ENCODE data around the gene RASGRP3. TPM values are rescaled to one million over a fixed set of nuclear protein-coding genes. Genes with fewer than 3 reads are reported as not detected.
"Not testable (repeated sequence)": the region's sequence is repeated elsewhere in the genome, so short reads cannot be mapped to it uniquely, and the experiment has no call there.

The RASGRP3 gene
- total and polyA plus RNA-seq, 7 experiments from 2014 or later = 1.4 to 14.2 (median 3.1) TPM

DNA sequence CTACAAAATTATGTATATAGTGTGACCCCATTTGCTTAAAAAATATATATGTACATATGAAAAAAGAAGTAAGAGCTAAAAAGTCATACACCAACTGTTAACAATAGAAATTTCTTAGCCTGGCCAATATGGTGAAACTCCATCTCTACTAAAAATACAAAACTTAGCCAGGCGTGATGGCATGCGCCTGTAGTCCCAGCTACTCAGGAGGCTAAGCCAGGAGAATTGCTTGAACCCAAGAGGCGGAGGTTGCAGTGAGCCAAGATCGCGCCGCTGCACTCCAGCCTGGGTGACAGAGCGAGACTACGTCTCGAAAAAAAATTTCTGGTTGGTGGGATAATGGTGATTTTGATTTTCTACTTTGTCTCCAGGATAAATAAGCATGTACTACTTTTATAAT lies 34.4 kb upstream of the RASGRP3 start:
- H3K36me3 Mint-ChIP-seq; intact Hi-C loops (cut with micrococcal nuclease); H3K9me3 Mint-ChIP-seq; H3K4me1 Mint-ChIP-seq; CTCF ChIA-PET; H3K9me3 ChIP-seq (ENCODE audit: control insufficient read depth in 2 of 3, low read length in 3 of 3); H3K4me1 ChIP-seq (ENCODE audit: control insufficient read depth in 2 of 2, insufficient read depth in 2 of 2, low read length in 2 of 2); H3K27ac Mint-ChIP-seq; H3K4me3 Mint-ChIP-seq; DNase-seq; H3K27me3 ChIP-seq (ENCODE audit: control insufficient read depth in 2 of 2, insufficient read depth in 2 of 2, low read length in 2 of 2); H3K36me3 ChIP-seq (ENCODE audit: control insufficient read depth in 2 of 3, insufficient read depth in 3 of 3, low read length in 3 of 3); H3K27ac ChIP-seq (ENCODE audit: low read depth, low read length); ATAC-seq; H3K4me3 ChIP-seq (ENCODE audit: low read length); POLR2A ChIA-PET: not testable (repeated sequence)
- H3K27me3 Mint-ChIP-seq = peaks cover 0 to 23% (median 16%) of the 10 kb centered on the region in 5 donors

DNA sequence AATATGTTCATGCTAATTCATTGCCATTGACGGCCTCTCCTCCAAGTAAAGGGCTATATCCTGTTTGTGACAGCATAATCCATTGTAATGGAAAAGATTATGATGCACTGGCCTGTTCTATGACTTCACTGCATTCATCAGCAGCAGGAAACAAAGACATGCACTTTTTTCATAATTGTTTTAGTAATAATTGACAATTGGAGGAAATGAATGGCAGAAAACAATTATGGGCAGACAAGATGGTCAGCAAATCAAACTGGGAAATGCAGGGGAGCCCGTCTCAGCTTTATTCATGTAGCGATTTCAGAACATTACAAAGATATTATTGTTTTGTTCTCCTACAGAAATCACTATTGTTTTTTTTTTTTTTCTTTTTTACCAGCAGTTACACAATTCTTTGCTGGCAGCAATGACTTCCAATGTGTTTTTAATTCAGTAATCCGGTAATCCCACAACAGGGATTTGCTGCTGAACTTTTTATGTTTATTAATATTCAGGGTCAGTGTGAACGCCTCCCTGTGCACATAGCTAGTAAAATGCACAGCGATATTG lies 33.8 kb upstream of the RASGRP3 start:
- intact Hi-C loops (cut with micrococcal nuclease) = no loop called here
- CTCF ChIA-PET = no interaction called here
- Histone ChIP-seq H3K27me3 (ENCODE audit: control insufficient read depth in 2 of 2, insufficient read depth in 2 of 2, low read length in 2 of 2) (no peaks in the 10 kb centered on the region), H3K27ac (ENCODE audit: low read depth, low read length) (no peak overlapping the region), H3K9me3 (ENCODE audit: control insufficient read depth in 2 of 3, low read length in 3 of 3) (no peaks in the 10 kb centered on the region), H3K4me1 (ENCODE audit: control insufficient read depth in 2 of 2, insufficient read depth in 2 of 2, low read length in 2 of 2) (no peaks in the 10 kb centered on the region), H3K4me3 (ENCODE audit: low read length) (no peak overlapping the region), H3K36me3 (ENCODE audit: control insufficient read depth in 2 of 3, insufficient read depth in 3 of 3, low read length in 3 of 3) (no peaks in the 10 kb centered on the region)
- no peaks in the 10 kb centered on the region for H3K36me3 Mint-ChIP-seq
- no peaks in the 10 kb centered on the region for H3K4me1 Mint-ChIP-seq
- ATAC-seq (no peak), DNase-seq (no peak)
- POLR2A ChIA-PET = no interaction called here
- no peak overlapping the region for H3K27ac Mint-ChIP-seq
- H3K9me3 Mint-ChIP-seq = no peaks in the 10 kb centered on the region
- peaks cover 0 to 19% (median 14%) of the 10 kb centered on the region in 5 donors for H3K27me3 Mint-ChIP-seq
- H3K4me3 Mint-ChIP-seq = no peak overlapping the region

GRCh38 chr2:33443274-33443829 lies 33.1 kb upstream of the RASGRP3 start:
- no peak for DNase-seq
- ChIA-PET POLR2A (no interaction called here), CTCF (no interaction called here)
- no peak for ATAC-seq
- Histone ChIP-seq H3K27me3 (ENCODE audit: control insufficient read depth in 2 of 2, insufficient read depth in 2 of 2, low read length in 2 of 2) (no peaks in the 10 kb centered on the region), H3K4me3 (ENCODE audit: low read length) (no peak overlapping the region), H3K4me1 (ENCODE audit: control insufficient read depth in 2 of 2, insufficient read depth in 2 of 2, low read length in 2 of 2) (no peaks in the 10 kb centered on the region), H3K27ac (ENCODE audit: low read depth, low read length) (no peak overlapping the region), H3K9me3 (ENCODE audit: control insufficient read depth in 2 of 3, low read length in 3 of 3) (no peaks in the 10 kb centered on the region), H3K36me3 (ENCODE audit: control insufficient read depth in 2 of 3, insufficient read depth in 3 of 3, low read length in 3 of 3) (no peaks in the 10 kb centered on the region)
- no peak overlapping the region for H3K27ac Mint-ChIP-seq
- H3K27me3 Mint-ChIP-seq = peaks cover 0 to 18% (median 12%) of the 10 kb centered on the region in 5 donors
- intact Hi-C loops (cut with micrococcal nuclease) = no loop called here
- no peak overlapping the region for H3K4me3 Mint-ChIP-seq
- H3K36me3 Mint-ChIP-seq = no peaks in the 10 kb centered on the region
- H3K9me3 Mint-ChIP-seq = no peaks in the 10 kb centered on the region
- H3K4me1 Mint-ChIP-seq = peaks cover 0 to 3% (median 0%) of the 10 kb centered on the region in 7 donors

GRCh38 chr2:33444967-33445366 lies 31.5 kb upstream of the RASGRP3 start:
- H3K27me3 ChIP-seq (ENCODE audit: control insufficient read depth in 2 of 2, insufficient read depth in 2 of 2, low read length in 2 of 2) = no peaks in the 10 kb centered on the region
- CTCF ChIA-PET = interaction anchor here (1.0 kb wide), 1 partner anchor 31 kb away, joined by 3 read pairs; the partner anchor contains the start of gene RASGRP3
- no peaks in the 10 kb centered on the region for H3K4me1 ChIP-seq (ENCODE audit: control insufficient read depth in 2 of 2, insufficient read depth in 2 of 2, low read length in 2 of 2)
- Mint-ChIP-seq H3K4me3 (no peak overlapping the region), H3K36me3 (no peaks in the 10 kb centered on the region), H3K27me3 (peaks cover 0 to 11% (median 8%) of the 10 kb centered on the region in 5 donors), H3K4me1 (peaks cover 0 to 3% (median 0%) of the 10 kb centered on the region in 7 donors), H3K27ac (no peak overlapping the region), H3K9me3 (no peaks in the 10 kb centered on the region)
- H3K27ac ChIP-seq (ENCODE audit: low read depth, low read length) = no peak overlapping the region
- POLR2A ChIA-PET = no interaction called here
- intact Hi-C loops (cut with micrococcal nuclease) = no loop called here
- ATAC-seq (no peak), DNase-seq (no peak)
- H3K36me3 ChIP-seq (ENCODE audit: control insufficient read depth in 2 of 3, insufficient read depth in 3 of 3, low read length in 3 of 3) = no peaks in the 10 kb centered on the region
- no peaks in the 10 kb centered on the region for H3K9me3 ChIP-seq (ENCODE audit: control insufficient read depth in 2 of 3, low read length in 3 of 3)
- no peak overlapping the region for H3K4me3 ChIP-seq (ENCODE audit: low read length)

- Mint-ChIP-seq H3K36me3 (peaks cover 0 to 8% (median 0%) of the 10 kb centered on the region in 5 donors), H3K4me3 (no peak overlapping the region), H3K4me1 (peaks cover 0 to 3% (median 0%) of the 10 kb centered on the region in 7 donors), H3K9me3 (peaks cover 0 to 20% (median 14%) of the 10 kb centered on the region in 11 donors), H3K27me3 (peaks cover 0 to 11% (median 0%) of the 10 kb centered on the region in 5 donors), H3K27ac (no peak overlapping the region)
- no peak overlapping the region for H3K27ac ChIP-seq (ENCODE audit: low read depth, low read length)
- ChIA-PET CTCF (no interaction called here), POLR2A (no interaction called here)
- H3K36me3 ChIP-seq (ENCODE audit: control insufficient read depth in 2 of 3, insufficient read depth in 3 of 3, low read length in 3 of 3) = no peaks in the 10 kb centered on the region
- no peak for ATAC-seq
- H3K9me3 ChIP-seq (ENCODE audit: control insufficient read depth in 2 of 3, low read length in 3 of 3) = peaks cover 0 to 7% (median 0%) of the 10 kb centered on the region in 3 experiments
- H3K4me3 ChIP-seq (ENCODE audit: low read length) = no peak overlapping the region
- DNase-seq = no peak
- no peaks in the 10 kb centered on the region for H3K27me3 ChIP-seq (ENCODE audit: control insufficient read depth in 2 of 2, insufficient read depth in 2 of 2, low read length in 2 of 2)
- intact Hi-C loops (cut with micrococcal nuclease) = no loop called here
- no peaks in the 10 kb centered on the region for H3K4me1 ChIP-seq (ENCODE audit: control insufficient read depth in 2 of 2, insufficient read depth in 2 of 2, low read length in 2 of 2)
Observed at GRCh38 chr2:33448220-33448899, 28.1 kb upstream of the RASGRP3 start.

DNA sequence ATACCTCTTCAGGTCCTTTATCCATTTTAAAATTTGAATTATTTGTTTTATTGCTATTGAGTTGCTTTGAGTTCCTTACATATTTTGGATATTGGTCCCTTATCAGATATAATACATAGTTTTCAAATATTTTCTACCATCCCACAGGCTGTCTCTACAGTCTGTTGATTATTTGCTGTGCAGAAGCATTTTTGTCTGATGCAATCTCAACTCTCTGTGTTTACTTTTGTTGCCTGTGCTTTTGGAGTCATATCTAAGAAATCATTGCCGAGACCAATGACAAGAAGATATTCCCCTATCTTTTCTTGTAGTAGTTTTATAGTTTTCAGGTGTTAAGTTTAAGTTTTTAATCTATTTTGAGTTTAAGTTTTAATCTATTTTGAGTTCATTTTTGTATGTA lies 25.2 kb upstream of the RASGRP3 start:
- H3K27ac Mint-ChIP-seq = no peak overlapping the region
- H3K4me1 ChIP-seq (ENCODE audit: control insufficient read depth in 2 of 2, insufficient read depth in 2 of 2, low read length in 2 of 2) = no peaks in the 10 kb centered on the region
- DNase-seq (no peak), ATAC-seq (no peak)
- peaks cover 0 to 8% (median 3%) of the 10 kb centered on the region in 5 donors for H3K36me3 Mint-ChIP-seq
- ChIA-PET POLR2A (no interaction called here), CTCF (no interaction called here)
- peaks cover 0 to 7% (median 0%) of the 10 kb centered on the region in 3 experiments for H3K9me3 ChIP-seq (ENCODE audit: control insufficient read depth in 2 of 3, low read length in 3 of 3)
- peaks cover 0 to 3% (median 0%) of the 10 kb centered on the region in 7 donors for H3K4me1 Mint-ChIP-seq
- H3K27me3 Mint-ChIP-seq = peaks cover 0 to 12% (median 5%) of the 10 kb centered on the region in 5 donors
- H3K36me3 ChIP-seq (ENCODE audit: control insufficient read depth in 2 of 3, insufficient read depth in 3 of 3, low read length in 3 of 3) = no peaks in the 10 kb centered on the region
- no peak overlapping the region for H3K27ac ChIP-seq (ENCODE audit: low read depth, low read length)
- H3K27me3 ChIP-seq (ENCODE audit: control insufficient read depth in 2 of 2, insufficient read depth in 2 of 2, low read length in 2 of 2) = no peaks in the 10 kb centered on the region
- H3K9me3 Mint-ChIP-seq = peaks cover 0 to 28% (median 16%) of the 10 kb centered on the region in 11 donors
- intact Hi-C loops (cut with micrococcal nuclease) = no loop called here
- no peak overlapping the region for H3K4me3 Mint-ChIP-seq
- no peak overlapping the region for H3K4me3 ChIP-seq (ENCODE audit: low read length)

Data from naive thymus-derived CD4-positive, alpha-beta T cell (primary cell).